IPS-NIHi11 (cell line): ENCODE data around the gene FRYL.
"Not testable (repeated sequence)": the region's sequence is repeated elsewhere in the genome, so short reads cannot be mapped to it uniquely, and the experiment has no call there.

Experiments used
- DNase-seq: peaks from one replicate; pipeline ENCODE4 v3.0.0; 2012; ENCODE audit warnings: mixed read lengths, low spot score

Gene FRYL

GRCh38 chr4:48654015-48654664, 125.9 kb downstream of the FRYL start:
- no peak for DNase-seq

- no peak for DNase-seq
Measured at GRCh38 chr4:48653217-48654014, 126.7 kb downstream of the FRYL start.

GRCh38 chr4:48651914-48652313, 128.2 kb downstream of the FRYL start:
- DNase-seq, result no peak

GRCh38 chr4:48649505-48649904, 130.6 kb downstream of the FRYL start:
- DNase-seq, result no peak

- no peak for DNase-seq
Measured at GRCh38 chr4:48645225-48645794, 134.8 kb downstream of the FRYL start.

GRCh38 chr4:48642421-48643374, 137.4 kb downstream of the FRYL start:
- no peak for DNase-seq

- DNase-seq, result no peak
Measured at GRCh38 chr4:48641401-48641800, 138.7 kb downstream of the FRYL start.

GRCh38 chr4:48640699-48641098, 139.4 kb downstream of the FRYL start:
- no peak for DNase-seq

- DNase-seq, result no peak
Measured at GRCh38 chr4:48640225-48640624, 139.9 kb downstream of the FRYL start.

- no peak for DNase-seq
Measured at GRCh38 chr4:48639807-48640206, 140.3 kb downstream of the FRYL start.

- DNase-seq, result not testable (repeated sequence)
Measured at GRCh38 chr4:48638586-48638985, 141.5 kb downstream of the FRYL start.

GRCh38 chr4:48636911-48637310, 143.2 kb downstream of the FRYL start:
- DNase-seq, result no peak

- no peak for DNase-seq
Measured at GRCh38 chr4:48635980-48636379, 144.1 kb downstream of the FRYL start.

GRCh38 chr4:48635310-48635709, 144.8 kb downstream of the FRYL start:
- DNase-seq, result no peak

GRCh38 chr4:48634688-48635308, 145.3 kb downstream of the FRYL start:
- DNase-seq, result no peak

- DNase-seq, result no peak
Measured at GRCh38 chr4:48633657-48634056, 146.4 kb downstream of the FRYL start.

GRCh38 chr4:48629458-48629857, 150.6 kb downstream of the FRYL start:
- no peak for DNase-seq

GRCh38 chr4:48623182-48623780, 156.8 kb downstream of the FRYL start:
- no peak for DNase-seq

- DNase-seq, result no peak
Measured at GRCh38 chr4:48620831-48621230, 159.2 kb downstream of the FRYL start.

- DNase-seq, result no peak
Measured at GRCh38 chr4:48620093-48620492, 160.0 kb downstream of the FRYL start.

- no peak for DNase-seq
Measured at GRCh38 chr4:48604527-48604926, 175.6 kb downstream of the FRYL start.
